Activated CD8-positive, alpha-beta memory T cell treated with anti-CD3 and anti-CD28 coated beads, Interleukin-2, amount 10 ng/mL, durations not matched to agents 7 days and 5 days (primary cell): ENCODE results near the gene MARCHF9. TPM values are rescaled to one million over a fixed set of nuclear protein-coding genes. Genes with fewer than 3 reads are reported as not detected.
A peak's percentile ranks its signal among the peaks of the same experiment; 100 is the strongest.

Experiments used
- ATAC-seq: fragments of 150-1000 bp; cut with Tn5 transposase; one replicate; pipeline ENCODE4 v1.10.0; 2021; ENCODE audit warnings: moderate library complexity
- CTCF ChIA-PET: fragments of 350-600 bp; sonication (Branson Sonifier 250); formaldehyde crosslinking; loops from one replicate; lab custom pipeline; 2021; ENCODE audit warnings: antibody characterized with exemption; lab: Charles Lee
- DNase-seq: peaks from one replicate; pipeline ENCODE4 v3.0.0-alpha.2; 2020
- H3K27ac Mint-ChIP-seq: one replicate; pipeline ENCODE4 v1.8.0; 2021; ENCODE audit warnings: mild to moderate bottlenecking, mixed read lengths
- H3K27me3 Mint-ChIP-seq: one replicate; pipeline ENCODE4 v1.8.0; 2021; ENCODE audit warnings: mixed read lengths
- H3K36me3 Mint-ChIP-seq: one replicate; pipeline ENCODE4 v1.8.0; 2021; ENCODE audit warnings: mild to moderate bottlenecking, mixed read lengths
- H3K4me1 Mint-ChIP-seq: one replicate; pipeline ENCODE4 v1.8.0; 2021; ENCODE audit warnings: mixed read lengths
- H3K4me3 Mint-ChIP-seq: one replicate; pipeline ENCODE4 v1.8.0; 2021; ENCODE audit warnings: mild to moderate bottlenecking, moderate library complexity, mixed read lengths
- H3K9me3 Mint-ChIP-seq: one replicate; pipeline ENCODE4 v1.8.0; 2022; ENCODE audit warnings: low read depth, mixed read lengths
- total RNA-seq, 2 experiments: library from RNA; stranded (reverse); gene quantifications; one replicate each; pipeline ENCODE4 v1.2.3, GENCODE V29; 2021

MARCHF9 gene
- total RNA-seq, 2 experiments from 2014 or later: 21.0 to 24.9 TPM

- CTCF ChIA-PET: interaction anchor here (1.4 to 4.8 kb wide), 5 partner anchors 11 to 129 kb away, joined by 3 to 25 read pairs (median 4); no protein-coding TSS in a partner anchor
- no peak overlapping the region for H3K27ac Mint-ChIP-seq
Measured at GRCh38 chr12:57775563-57776246, 20.8 kb downstream of the MARCHF9 start.

GRCh38 chr12:57776247-57776587 lies 21.3 kb downstream of the MARCHF9 start:
- CTCF ChIA-PET: interaction anchor here (1.3 to 2.1 kb wide), 4 partner anchors 17 to 129 kb away, joined by 3 to 5 read pairs (median 4); no protein-coding TSS in a partner anchor
- Mint-ChIP-seq H3K27ac (no peak overlapping the region), H3K27me3 (no peaks in the 10 kb centered on the region), H3K4me3 (no peak overlapping the region), H3K9me3 (no peaks in the 10 kb centered on the region), H3K36me3 (peaks cover 8% of the 10 kb centered on the region), H3K4me1 (peaks cover 21% of the 10 kb centered on the region)
- DNase-seq: no peak
- ATAC-seq: no peak

More at GRCh38 chr12:57775563-57776246, 20.8 kb downstream of the MARCHF9 start:
- ATAC-seq (no peak), DNase-seq (no peak)
- Mint-ChIP-seq H3K4me1 (peaks cover 19% of the 10 kb centered on the region), H3K27me3 (no peaks in the 10 kb centered on the region), H3K36me3 (peaks cover 8% of the 10 kb centered on the region), H3K4me3 (no peak overlapping the region), H3K9me3 (no peaks in the 10 kb centered on the region)

GRCh38 chr12:57777367-57777766 lies 22.5 kb downstream of the MARCHF9 start:
- ATAC-seq (no peak), DNase-seq (no peak)
- Mint-ChIP-seq H3K36me3 (peaks cover 8% of the 10 kb centered on the region), H3K27ac (no peak overlapping the region), H3K4me1 (peaks cover 26% of the 10 kb centered on the region), H3K27me3 (no peaks in the 10 kb centered on the region), H3K4me3 (no peak overlapping the region), H3K9me3 (no peaks in the 10 kb centered on the region)
- CTCF ChIA-PET: interaction anchor here (1.1 to 1.3 kb wide), 2 partner anchors 11 to 20 kb away, joined by 3 to 4 read pairs; no protein-coding TSS in a partner anchor

GRCh38 chr12:57777911-57778310 lies 23.0 kb downstream of the MARCHF9 start:
- Mint-ChIP-seq H3K4me1 (peaks cover 30% of the 10 kb centered on the region), H3K4me3 (no peak overlapping the region), H3K36me3 (peaks cover 8% of the 10 kb centered on the region), H3K27me3 (no peaks in the 10 kb centered on the region), H3K27ac (no peak overlapping the region), H3K9me3 (no peaks in the 10 kb centered on the region)
- ATAC-seq (no peak), DNase-seq (no peak)
- CTCF ChIA-PET: interaction anchor here (0.8 to 1.1 kb wide), 2 partner anchors 12 to 21 kb away, joined by 3 read pairs; no protein-coding TSS in a partner anchor

- H3K4me3 Mint-ChIP-seq: no peak overlapping the region
- no peaks in the 10 kb centered on the region for H3K9me3 Mint-ChIP-seq
- peak overlapping the region; percentile 13 for H3K27ac Mint-ChIP-seq
Measured at GRCh38 chr12:57779736-57780135, 24.8 kb downstream of the MARCHF9 start.

GRCh38 chr12:57780284-57780897 lies 25.5 kb downstream of the MARCHF9 start:
- no peak overlapping the region for H3K27ac Mint-ChIP-seq

More at GRCh38 chr12:57779736-57780135, 24.8 kb downstream of the MARCHF9 start:
- peaks cover 10% of the 10 kb centered on the region for H3K36me3 Mint-ChIP-seq
- H3K4me1 Mint-ChIP-seq: peaks cover 39% of the 10 kb centered on the region
- CTCF ChIA-PET: interaction anchor here (0.6 to 3.3 kb wide), 5 partner anchors 13 to 1447 kb away, joined by 3 to 20 read pairs (median 4); partner anchors contain the start of genes CDK4 and CYP27B1
- ATAC-seq (no peak), DNase-seq (no peak)
- H3K27me3 Mint-ChIP-seq: no peaks in the 10 kb centered on the region

GRCh38 chr12:57781244-57781643 lies 26.3 kb downstream of the MARCHF9 start:
- DNase-seq (no peak), ATAC-seq (no peak)
- Mint-ChIP-seq H3K4me3 (no peak overlapping the region), H3K27me3 (no peaks in the 10 kb centered on the region), H3K4me1 (peaks cover 35% of the 10 kb centered on the region), H3K9me3 (no peaks in the 10 kb centered on the region), H3K36me3 (peaks cover 9% of the 10 kb centered on the region), H3K27ac (peak overlapping the region; percentile 96)
- CTCF ChIA-PET: interaction anchor here (0.8 to 3.3 kb wide), 8 partner anchors 9 to 346 kb away, joined by 3 to 20 read pairs (median 4); partner anchors contain the start of genes EEF1AKMT3 and METTL1

More at GRCh38 chr12:57780284-57780897, 25.5 kb downstream of the MARCHF9 start:
- Mint-ChIP-seq H3K4me3 (no peak overlapping the region), H3K36me3 (peaks cover 10% of the 10 kb centered on the region), H3K4me1 (peaks cover 39% of the 10 kb centered on the region), H3K9me3 (no peaks in the 10 kb centered on the region), H3K27me3 (no peaks in the 10 kb centered on the region)
- no peak for DNase-seq
- ATAC-seq: no peak
- CTCF ChIA-PET: interaction anchor here (0.6 to 3.3 kb wide), 6 partner anchors 8 to 1448 kb away, joined by 3 to 20 read pairs (median 6); partner anchors contain the start of genes CDK4, EEF1AKMT3 and METTL1

GRCh38 chr12:57781801-57782200 lies 26.9 kb downstream of the MARCHF9 start:
- Mint-ChIP-seq H3K4me3 (peak overlapping the region; percentile 2), H3K36me3 (peaks cover 13% of the 10 kb centered on the region), H3K9me3 (no peaks in the 10 kb centered on the region), H3K27ac (peak overlapping the region; percentile 96), H3K4me1 (peaks cover 38% of the 10 kb centered on the region), H3K27me3 (no peaks in the 10 kb centered on the region)
- CTCF ChIA-PET: interaction anchor here (0.8 to 3.3 kb wide), 7 partner anchors 10 to 346 kb away, joined by 3 to 20 read pairs (median 4); partner anchors contain the start of genes EEF1AKMT3 and METTL1
- DNase-seq: no peak
- ATAC-seq: no peak

GRCh38 chr12:57782243-57782607 lies 27.3 kb downstream of the MARCHF9 start:
- DNase-seq (no peak), ATAC-seq (no peak)
- Mint-ChIP-seq H3K4me3 (peak overlapping the region; percentile 97), H3K9me3 (no peaks in the 10 kb centered on the region), H3K4me1 (peaks cover 38% of the 10 kb centered on the region), H3K27ac (peak overlapping the region; percentile 96), H3K36me3 (peaks cover 13% of the 10 kb centered on the region), H3K27me3 (no peaks in the 10 kb centered on the region)
- CTCF ChIA-PET: interaction anchor here (0.6 to 3.2 kb wide), 16 partner anchors 10 to 1953 kb away, joined by 3 to 15 read pairs (median 5); partner anchors contain the start of genes DNAJC14, EEF1AKMT3 and METTL1

- ATAC-seq: peak; percentile 93
- H3K4me3 Mint-ChIP-seq: peak within 1 kb of the TSS; percentile 97
- H3K27me3 Mint-ChIP-seq: no peaks in the 10 kb centered on the region
- H3K4me1 Mint-ChIP-seq: peaks cover 38% of the 10 kb centered on the region
- CTCF ChIA-PET: interaction anchor here (0.6 to 1.9 kb wide), 32 partner anchors 8 to 1953 kb away, joined by 3 to 15 read pairs (median 4); partner anchors contain the start of genes AVIL, CDK4, CTDSP2 and DNAJC14
- peaks cover 13% of the 10 kb centered on the region for H3K36me3 Mint-ChIP-seq
- H3K27ac Mint-ChIP-seq: peak within 1 kb of the TSS; percentile 96
- DNase-seq: peak; percentile 97
- H3K9me3 Mint-ChIP-seq: no peaks in the 10 kb centered on the region
Measured at GRCh38 chr12:57782608-57783465, 27.9 kb downstream of the MARCHF9 start, which contains the start of gene TSFM. Gene TSFM, plus strand, starts transcription at chr12:57782787. Its CDS starts 15 bp downstream, at chr12:57782802.

- H3K9me3 Mint-ChIP-seq: no peaks in the 10 kb centered on the region
- no peak for DNase-seq
- H3K27ac Mint-ChIP-seq: peak overlapping the region; percentile 96
- peaks cover 38% of the 10 kb centered on the region for H3K4me1 Mint-ChIP-seq
- H3K27me3 Mint-ChIP-seq: no peaks in the 10 kb centered on the region
- ATAC-seq: no peak
- peaks cover 13% of the 10 kb centered on the region for H3K36me3 Mint-ChIP-seq
- CTCF ChIA-PET: interaction anchor here (0.7 to 1.9 kb wide), 23 partner anchors 9 to 199 kb away, joined by 3 to 15 read pairs (median 4); partner anchors contain the start of genes AVIL, CDK4, CTDSP2 and EEF1AKMT3
- H3K4me3 Mint-ChIP-seq: peak overlapping the region; percentile 97
Measured at GRCh38 chr12:57783466-57783801, 28.5 kb downstream of the MARCHF9 start.

- H3K36me3 Mint-ChIP-seq: peaks cover 15% of the 10 kb centered on the region
- H3K27me3 Mint-ChIP-seq: no peaks in the 10 kb centered on the region
- H3K9me3 Mint-ChIP-seq: no peaks in the 10 kb centered on the region
- ATAC-seq: no peak
- peak overlapping the region; percentile 64 for H3K4me3 Mint-ChIP-seq
- H3K27ac Mint-ChIP-seq: peak overlapping the region; percentile 40
- DNase-seq: no peak
- peaks cover 38% of the 10 kb centered on the region for H3K4me1 Mint-ChIP-seq
- CTCF ChIA-PET: interaction anchor here (1.0 to 1.9 kb wide), 12 partner anchors 10 to 64 kb away, joined by 4 to 9 read pairs (median 5); partner anchors contain the start of genes AVIL, EEF1AKMT3 and METTL1
Measured at GRCh38 chr12:57783861-57784260, 29.0 kb downstream of the MARCHF9 start.
